GM23248 (cell line): ENCODE results near the gene ATP6V1E1. TPM values are rescaled to one million over a fixed set of nuclear protein-coding genes. Genes with fewer than 3 reads are reported as not detected.

Experiments used
- DNase-seq: peaks from one replicate; pipeline ENCODE4 v3.0.0-alpha.2; 2015
- H2AFZ ChIP-seq: fragments of 200-600 bp; sonication (generic); 2 replicates; pipeline ENCODE4 v1.6.1; 2016; ENCODE audit warnings: antibody characterized with exemption
- H3F3A ChIP-seq: fragments of 200-600 bp; sonication (generic); 2 replicates; pipeline ENCODE4 v1.6.1; 2016; ENCODE audit warnings: mild to moderate bottlenecking, antibody characterized with exemption, mixed run types; ENCODE audit not compliant: insufficient read depth
- H3K27ac ChIP-seq: fragments of 200-600 bp; sonication (generic); 2 replicates; pipeline ENCODE4 v1.5.1; 2016; ENCODE audit warnings: mild to moderate bottlenecking
- H3K27me3 ChIP-seq: fragments of 200-600 bp; sonication (generic); replicated peaks from 2 replicates; pipeline ENCODE4 v1.6.1; 2016; ENCODE audit warnings: mild to moderate bottlenecking; ENCODE audit not compliant: insufficient read depth
- H3K36me3 ChIP-seq: fragments of 200-600 bp; sonication (generic); 2 replicates; pipeline ENCODE4 v1.6.1; 2016; ENCODE audit warnings: low read depth, mild to moderate bottlenecking
- H3K4me1 ChIP-seq: fragments of 200-600 bp; sonication (generic); 2 replicates; pipeline ENCODE4 v1.6.1; 2016; ENCODE audit warnings: mild to moderate bottlenecking; ENCODE audit not compliant: insufficient read depth
- H3K4me2 ChIP-seq: fragments of 200-600 bp; sonication (generic); one replicate; pipeline ENCODE4 v1.6.1; 2016; ENCODE audit warnings: mild to moderate bottlenecking; ENCODE audit not compliant: unreplicated experiment
- H3K4me3 ChIP-seq: fragments of 200-600 bp; sonication (generic); 2 replicates; pipeline ENCODE4 v1.5.1; 2016; ENCODE audit warnings: mild to moderate bottlenecking
- H3K79me2 ChIP-seq: fragments of 200-600 bp; sonication (generic); 2 replicates; pipeline ENCODE4 v1.6.1; 2016; ENCODE audit warnings: mild to moderate bottlenecking; ENCODE audit not compliant: insufficient read depth
- H3K9ac ChIP-seq: fragments of 200-600 bp; sonication (generic); 2 replicates; pipeline ENCODE4 v1.6.1; 2016; ENCODE audit warnings: mild to moderate bottlenecking
- H3K9me2 ChIP-seq: fragments of 200-600 bp; sonication (generic); 2 replicates; pipeline ENCODE4 v1.6.1; 2016; ENCODE audit warnings: mixed run types, mild to moderate bottlenecking, moderate library complexity; ENCODE audit not compliant: insufficient read depth
- H3K9me3 ChIP-seq: fragments of 200-600 bp; sonication (generic); one replicate; pipeline ENCODE4 v1.6.1; 2017; ENCODE audit warnings: low read depth
- H4K20me1 ChIP-seq: fragments of 200-600 bp; sonication (generic); 2 replicates; pipeline ENCODE4 v1.6.0; 2016; ENCODE audit not compliant: insufficient read depth
- EZH2 ChIP-seq: fragments of 200-600 bp; sonication (generic); IDR thresholded peaks from 2 replicates; pipeline ENCODE4 v1.6.1; 2018; ENCODE audit warnings: antibody characterized with exemption, mild to moderate bottlenecking; ENCODE audit not compliant: insufficient read depth, poor library complexity, severe bottlenecking
- EZH2phosphoT487 ChIP-seq: fragments of 200-600 bp; sonication (generic); IDR thresholded peaks from 2 replicates; pipeline ENCODE4 v1.6.1; 2018; ENCODE audit warnings: antibody characterized with exemption, moderate library complexity, mild to moderate bottlenecking, low read depth; ENCODE audit not compliant: insufficient read depth
- WGBS, 2 experiments: methylation state at CpG; one replicate each; pipeline ENCODE4 v1.1.6; 2015 to 2017; ENCODE audit warnings: low lambda C conversion rate in 2 of 2, low coverage in 1 of 2; ENCODE audit errors: missing lambda C conversion rate in 2 of 2; 5-methylcytosine and 5-hydroxymethylcytosine counted together
- in situ Hi-C: fragments of 300-500 bp; cut with MboI; formaldehyde crosslinking; loops from 2 replicates; pipeline ENCODE4 v1.15.0; 2020
- polyA plus RNA-seq: library from polyadenylated mRNA; unstranded; fragments of >200 nt; fragmentation: Nextera tagmentation; extraction: Ambion mirVana; gene quantifications from 2 replicates; pipeline ENCODE4 v1.2.1, GENCODE V29; 2016
- total RNA-seq: library from RNA; depleted of rRNA; stranded (reverse); fragments of >200 nt; shearing (Covaris generic); gene quantifications from 2 replicates; pipeline ENCODE4 v1.2.3, GENCODE V29; 2014

The ATP6V1E1 gene
- total and polyA plus RNA-seq, 2 experiments from 2014 or later = 113 to 131 TPM

DNA sequence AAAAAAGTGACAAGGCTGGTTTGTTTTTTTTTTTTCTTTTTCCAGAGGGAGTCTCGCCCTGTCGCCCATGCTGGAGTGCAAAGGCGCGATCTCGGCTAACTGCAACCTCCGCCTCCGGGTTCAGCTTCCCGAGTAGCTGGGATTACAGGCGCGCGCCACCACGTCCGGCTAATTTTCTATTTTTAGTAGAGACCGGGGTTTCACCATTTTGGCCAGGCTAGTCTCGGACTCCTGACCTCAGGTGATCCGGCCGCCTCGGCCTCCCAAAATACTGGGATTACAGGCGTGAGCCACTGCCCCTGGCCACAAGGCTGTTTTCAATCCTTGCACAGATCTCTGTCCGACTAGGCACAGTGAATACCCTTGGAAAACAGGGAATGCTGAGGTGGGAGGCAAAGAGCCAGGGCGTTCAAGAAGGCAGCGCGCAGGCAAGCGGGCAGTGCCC is 566 bp downstream of the ATP6V1E1 start:
- TF ChIP-seq EZH2 (no peak), EZH2phosphoT487 (no peak)
- in situ Hi-C loops = no loop called here
- Histone ChIP-seq H2AFZ (peak overlapping the region; percentile 89), H3F3A (peaks cover 11% of the 10 kb centered on the region), H3K4me3 (peak overlapping the region; percentile 96), H3K4me2 (peak overlapping the region; percentile 93), H3K27me3 (no peaks in the 10 kb centered on the region), H3K79me2 (peaks cover 65% of the 10 kb centered on the region), H3K36me3 (no peaks in the 10 kb centered on the region; the same call in 1 of the 2 replicates), H3K9ac (peak overlapping the region; percentile 98), H3K27ac (peak overlapping the region; percentile 91), H3K9me3 (no peaks in the 10 kb centered on the region), H3K4me1 (peaks cover 13% of the 10 kb centered on the region), H3K9me2 (no peaks in the 10 kb centered on the region), H4K20me1 (0 out of 2 replicates have a peak, but pooled peaks cover 3% of the 10 kb centered on the region)
- DNase-seq = peak; percentile 31
- 24 to 26% methylated on average over 24 of the region's 24 CpGs for WGBS, 2 experiments

DNA sequence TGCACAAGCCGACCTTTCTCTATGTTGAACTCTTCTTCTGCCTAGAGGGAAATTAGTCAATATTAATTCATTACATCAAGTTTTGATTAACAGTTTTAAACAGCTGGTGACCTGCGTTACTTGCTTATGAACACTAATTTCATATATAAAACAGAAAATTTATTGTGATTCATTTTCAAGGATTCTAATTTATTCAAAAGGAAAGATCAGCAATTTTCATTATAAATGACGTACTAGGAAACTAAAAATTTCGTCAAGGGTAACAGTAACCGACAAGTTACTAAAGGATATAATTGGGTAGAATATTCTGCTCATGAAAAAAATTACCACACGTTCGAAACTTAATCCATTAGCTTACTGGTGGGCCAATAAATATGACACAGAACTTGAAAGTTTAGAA is 15.3 kb downstream of the ATP6V1E1 start:
- H3F3A ChIP-seq = no peaks in the 10 kb centered on the region
- TF ChIP-seq EZH2phosphoT487 = no peak
- TF ChIP-seq EZH2 = no peak
- no peaks in the 10 kb centered on the region for H3K27me3 ChIP-seq
- in situ Hi-C loops = no loop called here
- no peaks in the 10 kb centered on the region for H3K9me3 ChIP-seq
- WGBS, 2 experiments = 92 to 96% methylated on average over 7 of the region's 7 CpGs
- H3K9ac ChIP-seq = no peak overlapping the region
- H3K79me2 ChIP-seq = peaks cover 68% of the 10 kb centered on the region
- H3K4me2 ChIP-seq = no peak overlapping the region
- H3K27ac ChIP-seq = no peak overlapping the region
- DNase-seq = no peak
- no peaks in the 10 kb centered on the region for H3K9me2 ChIP-seq
- no peaks in the 10 kb centered on the region for H3K4me1 ChIP-seq
- H2AFZ ChIP-seq = no peak overlapping the region
- H3K36me3 ChIP-seq = peaks cover 45% of the 10 kb centered on the region
- H3K4me3 ChIP-seq = no peak overlapping the region
- H4K20me1 ChIP-seq = no peaks in the 10 kb centered on the region

GRCh38 chr22:17612057-17612456 is 16.5 kb downstream of the ATP6V1E1 start:
- peak; percentile 43 for DNase-seq
- Histone ChIP-seq H2AFZ (no peak overlapping the region), H3K27me3 (no peaks in the 10 kb centered on the region), H3K9ac (no peak overlapping the region), H3K4me1 (no peaks in the 10 kb centered on the region), H4K20me1 (no peaks in the 10 kb centered on the region), H3K4me3 (no peak overlapping the region), H3K9me2 (no peaks in the 10 kb centered on the region), H3K9me3 (no peaks in the 10 kb centered on the region), H3K36me3 (peaks cover 38% of the 10 kb centered on the region), H3K79me2 (peaks cover 70% of the 10 kb centered on the region), H3K4me2 (no peak overlapping the region), H3K27ac (no peak overlapping the region), H3F3A (0 out of 2 replicates have a peak, but pooled peaks cover 5% of the 10 kb centered on the region)
- TF ChIP-seq EZH2 = no peak
- TF ChIP-seq EZH2phosphoT487 = no peak
- in situ Hi-C loops = no loop called here
- WGBS, 2 experiments = 59 to 65% methylated on average over 3 of the region's 3 CpGs

- in situ Hi-C loops = no loop called here
- Histone ChIP-seq H3K9me3 (no peaks in the 10 kb centered on the region), H3F3A (0 out of 2 replicates have a peak, but pooled peaks cover 5% of the 10 kb centered on the region), H3K27ac (no peak overlapping the region), H2AFZ (no peak overlapping the region), H3K79me2 (peaks cover 80% of the 10 kb centered on the region), H3K4me3 (no peak overlapping the region), H3K4me1 (no peaks in the 10 kb centered on the region), H3K36me3 (peaks cover 32% of the 10 kb centered on the region), H4K20me1 (no peaks in the 10 kb centered on the region; the same call in 1 of the 2 replicates), H3K4me2 (no peak overlapping the region), H3K9ac (no peak overlapping the region), H3K27me3 (no peaks in the 10 kb centered on the region), H3K9me2 (no peaks in the 10 kb centered on the region)
- DNase-seq = no peak
- 89% methylated on average over 4 of the region's 4 CpGs for WGBS, 2 experiments
- no peak for TF ChIP-seq EZH2phosphoT487
- TF ChIP-seq EZH2 = no peak
These were observed 20.5 kb downstream of the ATP6V1E1 start for GRCh38 chr22:17607891-17608521.
